Peyer's patch (tissue), 4 donors: Measurements from ENCODE around the gene VPS35L.

Source experiments
- POLR2A ChIP-seq, 2 donors: fragments of 450-650 bp; IDR thresholded peaks; one replicate each; pipeline ENCODE4 v1.5.1; 2017; ENCODE audit warnings: antibody characterized with exemption in 2 of 2, mild to moderate bottlenecking in 2 of 2, moderate library complexity in 2 of 2
- TF ChIP-seq, protein P1 (sequence below), 6 experiments: fragments of 450-650 bp in 4 of 6; fragments of 200-600 bp in 2 of 6; sonication (generic) in 1 of 6; IDR thresholded peaks; one replicate each; pipeline ENCODE4 v1.5.1; 2017 to 2019; ENCODE audit warnings: antibody characterized with exemption in 6 of 6, mild to moderate bottlenecking in 3 of 6, moderate library complexity in 1 of 6

DNA sequence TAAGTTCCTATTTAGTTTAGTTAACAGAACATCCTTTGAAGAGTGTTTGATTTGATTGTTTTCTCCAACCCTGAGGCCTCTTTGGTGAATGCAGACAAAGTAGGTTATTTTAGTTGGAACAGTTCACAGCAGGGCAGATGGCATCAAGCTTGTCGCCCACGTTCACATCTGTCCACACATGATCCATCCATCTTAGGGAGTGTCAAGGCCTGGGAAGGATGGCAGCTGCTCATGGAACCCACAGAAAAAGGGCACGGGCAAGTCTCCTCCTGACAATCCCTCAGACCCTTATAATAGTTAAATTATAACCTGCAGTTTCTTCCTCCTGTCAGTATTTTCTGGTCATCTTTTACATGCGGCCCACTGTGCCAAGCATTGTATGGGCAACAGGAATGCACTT lies 102.3 kb downstream of the VPS35L start:
- TF ChIP-seq, protein P1, sequence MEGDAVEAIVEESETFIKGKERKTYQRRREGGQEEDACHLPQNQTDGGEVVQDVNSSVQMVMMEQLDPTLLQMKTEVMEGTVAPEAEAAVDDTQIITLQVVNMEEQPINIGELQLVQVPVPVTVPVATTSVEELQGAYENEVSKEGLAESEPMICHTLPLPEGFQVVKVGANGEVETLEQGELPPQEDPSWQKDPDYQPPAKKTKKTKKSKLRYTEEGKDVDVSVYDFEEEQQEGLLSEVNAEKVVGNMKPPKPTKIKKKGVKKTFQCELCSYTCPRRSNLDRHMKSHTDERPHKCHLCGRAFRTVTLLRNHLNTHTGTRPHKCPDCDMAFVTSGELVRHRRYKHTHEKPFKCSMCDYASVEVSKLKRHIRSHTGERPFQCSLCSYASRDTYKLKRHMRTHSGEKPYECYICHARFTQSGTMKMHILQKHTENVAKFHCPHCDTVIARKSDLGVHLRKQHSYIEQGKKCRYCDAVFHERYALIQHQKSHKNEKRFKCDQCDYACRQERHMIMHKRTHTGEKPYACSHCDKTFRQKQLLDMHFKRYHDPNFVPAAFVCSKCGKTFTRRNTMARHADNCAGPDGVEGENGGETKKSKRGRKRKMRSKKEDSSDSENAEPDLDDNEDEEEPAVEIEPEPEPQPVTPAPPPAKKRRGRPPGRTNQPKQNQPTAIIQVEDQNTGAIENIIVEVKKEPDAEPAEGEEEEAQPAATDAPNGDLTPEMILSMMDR (IDR thresholded peaks at IDR 0.05): no peak
- TF ChIP-seq POLR2A (IDR thresholded peaks at IDR 0.05): no peak
